H1 (cell line): ENCODE measurements around the gene CNGA1. TPM values are rescaled to one million over a fixed set of nuclear protein-coding genes. Genes with fewer than 3 reads are reported as not detected.

Experiments used
- CTBP2 ChIP-seq: IDR thresholded peaks from 2 replicates; pipeline ENCODE4 v1.7.0; 2011; ENCODE audit warnings: borderline replicate concordance, mild to moderate bottlenecking, moderate library complexity, mixed read lengths, low read length; ENCODE audit not compliant: insufficient read depth, insufficient read length
- JUN ChIP-seq: IDR thresholded peaks from 2 replicates; pipeline ENCODE4 v1.6.1; 2011; ENCODE audit warnings: low read depth, mild to moderate bottlenecking, improper control_type of control experiment, low read length
- PHF8 ChIP-seq: fragments of 200-600 bp; sonication (generic); conservative IDR thresholded peaks from 2 replicates; pipeline ENCODE4 v1.7.1; 2012; ENCODE audit warnings: low read depth, mild to moderate bottlenecking, inconsistent platforms, low read length, moderate library complexity
- RBBP5 ChIP-seq: IDR thresholded peaks from 2 replicates; pipeline ENCODE4 v1.7.1; 2012; ENCODE audit warnings: low read depth, mild to moderate bottlenecking, inconsistent platforms, low read length, moderate library complexity, borderline replicate concordance
- SIN3A ChIP-seq, 2 experiments: IDR thresholded peaks in 1 of 2; conservative IDR thresholded peaks in 1 of 2; 2 replicates each; pipeline ENCODE4 v1.6.1; 2011 to 2012; ENCODE audit warnings: low read length in 2 of 2, improper control_type of control experiment in 1 of 2, low read depth in 1 of 2, mild to moderate bottlenecking in 1 of 2
- SIRT6 ChIP-seq: IDR thresholded peaks from one replicate; pipeline ENCODE4 v1.7.1; 2012; ENCODE audit warnings: low read length, inconsistent platforms
- SUZ12 ChIP-seq: fragments of 200-600 bp; sonication (generic); IDR thresholded peaks from 2 replicates; pipeline ENCODE4 v1.6.1; 2012; ENCODE audit warnings: mild to moderate bottlenecking, inconsistent platforms, low read length, moderate library complexity, mixed read lengths
- YY1 ChIP-seq: IDR thresholded peaks from 2 replicates; pipeline ENCODE4 v1.6.1; 2011; ENCODE audit warnings: low read depth, mild to moderate bottlenecking, low read length
- polyA plus RNA-seq, 7 experiments: library from polyadenylated mRNA; depleted of rRNA in 3 of 7; stranded (reverse) in 5 of 7; unstranded in 2 of 7; fragments of >200 nt in 5 of 7; fragments of 200-250 nt in 2 of 7; gene quantifications; 1 replicate in 5 of 7; 2 replicates in 1 of 7; 4 replicates in 1 of 7; pipeline versions ENCODE4 v1.2.1 to v1.2.3, GENCODE V29; 2011 to 2013; ENCODE audit warnings: missing spikeins in 2 of 7, mixed read lengths in 2 of 7
- total RNA-seq: library from RNA; stranded (reverse); fragmentation: NEBNext Ultra II Directional; extraction: Animal tissue kit (Norgen Biotek cat#: 25700); gene quantifications from 2 replicates; pipeline ENCODE4 v1.2.1, GENCODE V29; 2021
- TF ChIP-seq, protein P1 (sequence below): IDR thresholded peaks from 2 replicates; pipeline ENCODE4 v1.6.1; 2011; ENCODE audit warnings: low read length, improper control_type of control experiment

CNGA1 gene
- total and polyA plus RNA-seq, 2 of the 8 experiments (the other 6 are each of a cell fraction or from before 2014, with no cell fraction given), result 0.17 to 0.54 TPM

DNA sequence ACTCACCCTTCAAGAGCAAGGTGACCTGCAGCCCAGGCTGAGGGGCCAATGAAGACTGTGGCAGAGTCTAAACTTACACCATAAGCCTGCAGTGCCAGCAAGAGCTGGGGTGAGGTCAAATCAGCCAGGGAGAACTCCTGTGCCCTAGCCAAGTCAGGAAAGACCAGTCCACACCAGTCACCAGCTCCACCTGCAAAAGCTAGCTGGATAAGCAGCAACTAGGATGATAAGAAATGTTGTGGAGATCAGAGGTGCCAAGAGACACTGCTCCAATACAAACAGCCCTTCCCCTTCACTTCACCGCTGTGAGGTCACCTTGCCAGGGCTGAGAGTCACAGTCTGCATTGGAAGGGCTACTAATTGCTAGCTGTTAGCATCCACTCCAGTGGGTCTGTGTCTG lies 31.4 kb upstream of the CNGA1 start (continued):
- TF ChIP-seq SUZ12 (no peak), CTBP2 (no peak), RBBP5 (no peak), YY1 (no peak), JUN (no peak), PHF8 (no peak), SIRT6 (no peak), SIN3A (conservative IDR thresholded peaks at IDR 0.05 in 1 of 2, IDR thresholded peaks at IDR 0.05 in 1 of 2; ENCODE audit: low read depth in 1 of 2, low read length in 2 of 2) (no peak)
- TF ChIP-seq, protein P1, sequence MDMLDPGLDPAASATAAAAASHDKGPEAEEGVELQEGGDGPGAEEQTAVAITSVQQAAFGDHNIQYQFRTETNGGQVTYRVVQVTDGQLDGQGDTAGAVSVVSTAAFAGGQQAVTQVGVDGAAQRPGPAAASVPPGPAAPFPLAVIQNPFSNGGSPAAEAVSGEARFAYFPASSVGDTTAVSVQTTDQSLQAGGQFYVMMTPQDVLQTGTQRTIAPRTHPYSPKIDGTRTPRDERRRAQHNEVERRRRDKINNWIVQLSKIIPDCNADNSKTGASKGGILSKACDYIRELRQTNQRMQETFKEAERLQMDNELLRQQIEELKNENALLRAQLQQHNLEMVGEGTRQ, result no peak
